GM19238 (cell line): ENCODE data around the gene GFOD1.
"Not testable (repeated sequence)": the region's sequence is repeated elsewhere in the genome, so short reads cannot be mapped to it uniquely, and the experiment has no call there.

Source experiments
- DNase-seq: peaks from one replicate; pipeline ENCODE4 v3.0.0; 2011; ENCODE audit warnings: low spot score; ENCODE audit not compliant: insufficient read length

The GFOD1 gene

GRCh38 chr6:13466304-13467215 is 20.8 kb downstream of the GFOD1 start:
- no peak for DNase-seq

GRCh38 chr6:13465734-13466133 is 21.7 kb downstream of the GFOD1 start:
- no peak for DNase-seq

- no peak for DNase-seq
These were observed 23.5 kb downstream of the GFOD1 start for GRCh38 chr6:13463941-13464340.

GRCh38 chr6:13463328-13463717 is 24.1 kb downstream of the GFOD1 start:
- DNase-seq, result no peak

GRCh38 chr6:13462458-13463327 is 24.7 kb downstream of the GFOD1 start:
- DNase-seq, result no peak

GRCh38 chr6:13461805-13462204 is 25.6 kb downstream of the GFOD1 start:
- DNase-seq, result no peak

- no peak for DNase-seq
These were observed 26.1 kb downstream of the GFOD1 start for GRCh38 chr6:13461307-13461706.

- DNase-seq, result not testable (repeated sequence)
These were observed 27.1 kb downstream of the GFOD1 start for GRCh38 chr6:13460289-13460688.

GRCh38 chr6:13457577-13457976 is 29.8 kb downstream of the GFOD1 start:
- no peak for DNase-seq

- DNase-seq, result no peak
These were observed 31.8 kb downstream of the GFOD1 start for GRCh38 chr6:13455552-13455966.

- no peak for DNase-seq
These were observed 32.8 kb downstream of the GFOD1 start for GRCh38 chr6:13454286-13455221.

- no peak for DNase-seq
These were observed 33.6 kb downstream of the GFOD1 start for GRCh38 chr6:13453771-13454251.

- DNase-seq, result no peak
These were observed 34.2 kb downstream of the GFOD1 start for GRCh38 chr6:13453153-13453552.

- no peak for DNase-seq
These were observed 34.9 kb downstream of the GFOD1 start for GRCh38 chr6:13452346-13453117.

GRCh38 chr6:13451181-13451895 is 36.1 kb downstream of the GFOD1 start:
- DNase-seq, result no peak

- DNase-seq, result no peak
These were observed 36.8 kb downstream of the GFOD1 start for GRCh38 chr6:13450628-13451027.

- DNase-seq, result no peak
These were observed 39.3 kb downstream of the GFOD1 start for GRCh38 chr6:13447949-13448724.

GRCh38 chr6:13446381-13446780 is 41.0 kb downstream of the GFOD1 start:
- no peak for DNase-seq

GRCh38 chr6:13445744-13446115 is 41.7 kb downstream of the GFOD1 start:
- DNase-seq, result no peak
